T-cell (primary cell): ENCODE data around the gene ZNF396. TPM values are rescaled to one million over a fixed set of nuclear protein-coding genes. Genes with fewer than 3 reads are reported as not detected.
A peak's percentile ranks its signal among the peaks of the same experiment; 100 is the strongest.

Source experiments
- ATAC-seq, 4 experiments: fragments of 200-7000 bp in 3 of 4; fragments of 150-1000 bp in 1 of 4; cut with Tn5 transposase; replicated peaks in 1 of 4; 1 replicate in 3 of 4; 2 replicates in 1 of 4; pipeline ENCODE4 v1.10.0; 2021; ENCODE audit warnings: moderate library complexity in 3 of 4, mild to moderate bottlenecking in 2 of 4, moderate number of reproducible peaks in 1 of 4
- CTCF ChIA-PET, 2 donors: fragments of 300-600 bp; sonication (Branson Sonifier 250); formaldehyde crosslinking; loops; one replicate each; lab custom pipeline; 2022; ENCODE audit warnings: antibody characterized with exemption in 2 of 2; lab: Charles Lee
- POLR2A ChIA-PET, 2 donors: fragments of 300-600 bp; sonication (Branson Sonifier 250); formaldehyde crosslinking; loops; one replicate each; lab custom pipeline; 2022; ENCODE audit warnings: antibody characterized with exemption in 2 of 2; lab: Charles Lee
- DNase-seq, 35 experiments: peaks; one replicate each; pipeline versions ENCODE4 v3.0.0 to v3.0.0-alpha.2; 2013 to 2023
- H3K27ac ChIP-seq: one replicate; pipeline ENCODE4 v1.5.1; 2013; ENCODE audit warnings: low read length
- H3K27me3 ChIP-seq, 2 experiments: replicated peaks in 1 of 2; 1 replicate in 1 of 2; 2 replicates in 1 of 2; pipeline versions ENCODE4 v1.6.1 to v1.7.0; 2013; ENCODE audit warnings: low read length in 1 of 2, mixed read lengths in 1 of 2; ENCODE audit not compliant: control insufficient read depth in 2 of 2, insufficient read depth in 2 of 2; ENCODE audit errors: extremely low read depth in 1 of 2
- H3K36me3 ChIP-seq, 2 donors: 1 replicate in 1 of 2; 2 replicates in 1 of 2; pipeline versions ENCODE4 v1.6.1 to v1.7.0; 2013; ENCODE audit warnings: low read length in 1 of 2; ENCODE audit not compliant: control insufficient read depth in 2 of 2, insufficient read depth in 1 of 2; ENCODE audit errors: extremely low read depth in 1 of 2
- H3K4me1 ChIP-seq, 2 experiments: 1 replicate in 1 of 2; 2 replicates in 1 of 2; pipeline versions ENCODE4 v1.6.1 to v1.7.0; 2013; ENCODE audit warnings: low read length in 2 of 2, mixed read lengths in 1 of 2; ENCODE audit not compliant: insufficient read depth in 2 of 2, control insufficient read depth in 1 of 2; ENCODE audit errors: extremely low read depth in 1 of 2
- H3K4me3 ChIP-seq, 2 donors: 1 replicate in 1 of 2; 2 replicates in 1 of 2; pipeline versions ENCODE4 v1.5.1 to v1.7.0; 2013; ENCODE audit warnings: mild to moderate bottlenecking in 2 of 2, low read length in 1 of 2, moderate library complexity in 1 of 2; ENCODE audit not compliant: control insufficient read depth in 1 of 2; ENCODE audit errors: extremely low read depth in 1 of 2
- H3K9me3 ChIP-seq: 2 replicates; pipeline ENCODE4 v1.7.0; 2013
- H3K27ac Mint-ChIP-seq, 2 donors: one replicate each; pipeline ENCODE4 v1.8.0; 2020 to 2021; ENCODE audit warnings: mild to moderate bottlenecking in 2 of 2, mixed read lengths in 2 of 2
- H3K27me3 Mint-ChIP-seq, 2 donors: one replicate each; pipeline ENCODE4 v1.8.0; 2021 to 2022; ENCODE audit warnings: mixed read lengths in 2 of 2
- H3K36me3 Mint-ChIP-seq: one replicate; pipeline ENCODE4 v1.8.0; 2021; ENCODE audit warnings: mixed read lengths
- H3K4me1 Mint-ChIP-seq, 3 donors: one replicate each; pipeline ENCODE4 v1.8.0; 2020 to 2022; ENCODE audit warnings: mixed read lengths in 3 of 3, mild to moderate bottlenecking in 1 of 3
- H3K4me3 Mint-ChIP-seq, 3 donors: one replicate each; pipeline ENCODE4 v1.8.0; 2020 to 2022; ENCODE audit warnings: mild to moderate bottlenecking in 3 of 3, mixed read lengths in 3 of 3, moderate library complexity in 3 of 3
- H3K9me3 Mint-ChIP-seq, 3 donors: one replicate each; pipeline ENCODE4 v1.8.0; 2020 to 2022; ENCODE audit warnings: mixed read lengths in 3 of 3
- WGBS: methylation state at CpG from one replicate; pipeline ENCODE4 v1.1.5; 2013; ENCODE audit warnings: missing lambda C conversion rate; ENCODE audit not compliant: insufficient coverage; 5-methylcytosine and 5-hydroxymethylcytosine counted together
- total RNA-seq, 35 experiments: library from RNA in 6 of 35; stranded (reverse) in 6 of 35; fragments of 120-200 nt in 1 of 35; gene quantifications; one replicate each; pipeline versions ENCODE4 v1.2.1 to v1.2.4 and lab custom pipeline; 2013 to 2026

The ZNF396 gene
- total RNA-seq, 5 donors from 2014 or later (not counting 1 experiment from before 2014, with no cell fraction given): 0.73 to 2.4 (median 1.4) TPM; not detected in 1

GRCh38 chr18:35415511-35416073 is 38.5 kb upstream of the ZNF396 start:
- Histone ChIP-seq H3K4me1 (peaks cover 6 to 10% of the 10 kb centered on the region in 2 experiments), H3K9me3 (peaks cover 6% of the 10 kb centered on the region), H3K27me3 (no peaks in the 10 kb centered on the region), H3K36me3 (no peaks in the 10 kb centered on the region), H3K27ac (no peak overlapping the region), H3K4me3 (no peak overlapping the region)
- Mint-ChIP-seq H3K9me3 (peaks cover 8 to 15% (median 9%) of the 10 kb centered on the region in 3 donors), H3K36me3 (no peaks in the 10 kb centered on the region), H3K27ac (peak overlapping the region in 1 of 2 donors; percentile 7), H3K27me3 (peaks cover 0 to 2% of the 10 kb centered on the region in 2 donors), H3K4me3 (peak overlapping the region; percentile 1 to 21 (median 14)), H3K4me1 (peaks cover 24 to 32% (median 27%) of the 10 kb centered on the region in 3 donors)
- DNase-seq (no peak), ATAC-seq (peak in 1 of 4 experiments; percentile 36)
- ChIA-PET CTCF (interaction anchor here in 1 of 2 donors (0.7 to 0.8 kb wide), 2 partner anchors 35 to 63 kb away, joined by 4 to 5 read pairs; no protein-coding TSS in a partner anchor), POLR2A (no interaction called here)
- WGBS: 9% methylated on average over 4 of the region's 5 CpGs

DNA sequence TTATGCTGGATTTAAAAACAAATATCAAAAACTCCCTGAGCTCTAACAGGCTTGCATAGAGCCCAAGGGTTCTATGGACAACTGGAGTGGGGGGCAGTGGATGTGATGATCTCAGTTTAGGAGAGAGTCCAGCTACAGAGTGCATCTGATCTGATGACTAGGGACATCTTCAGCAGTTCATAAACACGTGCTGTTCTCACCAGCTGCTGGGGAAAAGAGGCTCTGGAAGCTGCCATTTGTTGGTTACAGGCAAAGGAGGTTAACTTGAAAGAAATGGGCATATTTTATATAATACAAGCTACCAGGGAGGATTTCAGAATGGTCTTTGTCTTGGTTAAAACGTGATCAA is 36.0 kb upstream of the ZNF396 start:
- H3K4me1 ChIP-seq: peaks cover 6 to 11% of the 10 kb centered on the region in 2 experiments
- no CpG with 5 or more reads among the region's 2 CpGs for WGBS
- Mint-ChIP-seq H3K9me3 (peaks cover 6 to 8% (median 7%) of the 10 kb centered on the region in 3 donors), H3K4me1 (peaks cover 27 to 38% (median 29%) of the 10 kb centered on the region in 3 donors), H3K27me3 (peaks cover 0 to 2% of the 10 kb centered on the region in 2 donors), H3K36me3 (no peaks in the 10 kb centered on the region), H3K27ac (no peak overlapping the region), H3K4me3 (no peak overlapping the region)
- H3K9me3 ChIP-seq: peaks cover 6% of the 10 kb centered on the region
- ChIA-PET CTCF (interaction anchor here (0.5 to 0.7 kb wide), 6 partner anchors 16 to 1396 kb away, joined by 3 to 5 read pairs (median 4); no protein-coding TSS in a partner anchor), POLR2A (interaction anchor here in 1 of 2 donors (0.8 kb wide), 1 partner anchor 11 kb away, joined by 3 read pairs; no protein-coding TSS in a partner anchor)
- no peak overlapping the region for H3K4me3 ChIP-seq
- H3K27ac ChIP-seq: no peak overlapping the region
- H3K36me3 ChIP-seq: no peaks in the 10 kb centered on the region
- DNase-seq (no peak), ATAC-seq (no peak)
- H3K27me3 ChIP-seq: no peaks in the 10 kb centered on the region

GRCh38 chr18:35411625-35412351 is 34.7 kb upstream of the ZNF396 start:
- peaks cover 28 to 41% (median 29%) of the 10 kb centered on the region in 3 donors for H3K4me1 Mint-ChIP-seq
- CTCF ChIA-PET: no interaction called here
- peaks cover 0 to 2% of the 10 kb centered on the region in 2 donors for H3K27me3 Mint-ChIP-seq
- H3K27ac ChIP-seq: no peak overlapping the region
- H3K9me3 ChIP-seq: no peaks in the 10 kb centered on the region
- 100% methylated on average over 2 of the region's 4 CpGs for WGBS
- no peak overlapping the region for H3K4me3 ChIP-seq
- no peaks in the 10 kb centered on the region for H3K9me3 Mint-ChIP-seq
- H3K36me3 ChIP-seq: no peaks in the 10 kb centered on the region
- H3K36me3 Mint-ChIP-seq: no peaks in the 10 kb centered on the region
- H3K27ac Mint-ChIP-seq: no peak overlapping the region
- no peaks in the 10 kb centered on the region for H3K27me3 ChIP-seq
- POLR2A ChIA-PET: interaction anchor here in 1 of 2 donors (0.7 kb wide), 1 partner anchor 152 kb away, joined by 4 read pairs; no protein-coding TSS in a partner anchor
- ATAC-seq (no peak), DNase-seq (no peak)
- H3K4me3 Mint-ChIP-seq: peak overlapping the region in 1 of 3 donors; percentile 56
- H3K4me1 ChIP-seq: peaks cover 6 to 13% of the 10 kb centered on the region in 2 experiments

GRCh38 chr18:35410561-35410960 is 33.4 kb upstream of the ZNF396 start:
- CTCF ChIA-PET: interaction anchor here (0.6 to 1.2 kb wide), 3 partner anchors 9 to 236 kb away, joined by 3 read pairs; no protein-coding TSS in a partner anchor
- Mint-ChIP-seq H3K4me1 (peaks cover 19 to 33% (median 20%) of the 10 kb centered on the region in 3 donors), H3K27me3 (peaks cover 0 to 2% of the 10 kb centered on the region in 2 donors), H3K4me3 (no peak overlapping the region), H3K36me3 (no peaks in the 10 kb centered on the region), H3K9me3 (no peaks in the 10 kb centered on the region), H3K27ac (no peak overlapping the region)
- ATAC-seq: no peak
- WGBS: 78% methylated on average over 7 of the region's 7 CpGs
- Histone ChIP-seq H3K36me3 (no peaks in the 10 kb centered on the region), H3K27ac (no peak overlapping the region), H3K27me3 (no peaks in the 10 kb centered on the region), H3K4me3 (no peak overlapping the region), H3K9me3 (no peaks in the 10 kb centered on the region), H3K4me1 (peaks cover 6 to 13% of the 10 kb centered on the region in 2 experiments)
- no peak for DNase-seq
- POLR2A ChIA-PET: no interaction called here

- POLR2A ChIA-PET: no interaction called here
- no peak overlapping the region for H3K27ac Mint-ChIP-seq
- Histone ChIP-seq H3K36me3 (no peaks in the 10 kb centered on the region), H3K4me1 (peaks cover 6 to 13% of the 10 kb centered on the region in 2 experiments), H3K9me3 (no peaks in the 10 kb centered on the region), H3K4me3 (no peak overlapping the region), H3K27me3 (no peaks in the 10 kb centered on the region), H3K27ac (no peak overlapping the region)
- DNase-seq (no peak), ATAC-seq (no peak)
- no CpG with 5 or more reads among the region's 3 CpGs for WGBS
- no peaks in the 10 kb centered on the region for H3K9me3 Mint-ChIP-seq
- H3K27me3 Mint-ChIP-seq: peaks cover 0 to 2% of the 10 kb centered on the region in 2 donors
- no peak overlapping the region for H3K4me3 Mint-ChIP-seq
- CTCF ChIA-PET: interaction anchor here (1.1 to 1.2 kb wide), 2 partner anchors 8 to 24 kb away, joined by 3 read pairs; no protein-coding TSS in a partner anchor
- H3K4me1 Mint-ChIP-seq: peaks cover 13 to 27% (median 19%) of the 10 kb centered on the region in 3 donors
- H3K36me3 Mint-ChIP-seq: no peaks in the 10 kb centered on the region
Measured at GRCh38 chr18:35409911-35410310, 32.8 kb upstream of the ZNF396 start.

- no peak for ATAC-seq
- H3K27ac ChIP-seq: no peak overlapping the region
- Mint-ChIP-seq H3K4me3 (no peak overlapping the region), H3K27ac (no peak overlapping the region), H3K4me1 (peaks cover 12 to 24% (median 19%) of the 10 kb centered on the region in 3 donors), H3K9me3 (no peaks in the 10 kb centered on the region), H3K36me3 (no peaks in the 10 kb centered on the region), H3K27me3 (peaks cover 0 to 2% of the 10 kb centered on the region in 2 donors)
- no peak for DNase-seq
- 93% methylated on average over 3 of the region's 5 CpGs for WGBS
- H3K4me1 ChIP-seq: peaks cover 6 to 13% of the 10 kb centered on the region in 2 experiments
- ChIA-PET POLR2A (interaction anchor here in 1 of 2 donors (0.5 kb wide), 1 partner anchor 351 kb away, joined by 4 read pairs; no protein-coding TSS in a partner anchor), CTCF (interaction anchor here in 1 of 2 donors (0.5 kb wide), 1 partner anchor 1971 kb away, joined by 3 read pairs; no protein-coding TSS in a partner anchor)
- H3K4me3 ChIP-seq: no peak overlapping the region
- H3K27me3 ChIP-seq: no peaks in the 10 kb centered on the region
- H3K9me3 ChIP-seq: no peaks in the 10 kb centered on the region
- no peaks in the 10 kb centered on the region for H3K36me3 ChIP-seq
Measured at GRCh38 chr18:35408843-35409261, 31.7 kb upstream of the ZNF396 start.
